ENCODE measurements around the gene SLC6A9. TPM values are rescaled to one million over a fixed set of nuclear protein-coding genes. Genes with fewer than 3 reads are reported as not detected.

The SLC6A9 gene
- total RNA-seq, 1 donor from 2014 or later = 22.8 TPM

DNA sequence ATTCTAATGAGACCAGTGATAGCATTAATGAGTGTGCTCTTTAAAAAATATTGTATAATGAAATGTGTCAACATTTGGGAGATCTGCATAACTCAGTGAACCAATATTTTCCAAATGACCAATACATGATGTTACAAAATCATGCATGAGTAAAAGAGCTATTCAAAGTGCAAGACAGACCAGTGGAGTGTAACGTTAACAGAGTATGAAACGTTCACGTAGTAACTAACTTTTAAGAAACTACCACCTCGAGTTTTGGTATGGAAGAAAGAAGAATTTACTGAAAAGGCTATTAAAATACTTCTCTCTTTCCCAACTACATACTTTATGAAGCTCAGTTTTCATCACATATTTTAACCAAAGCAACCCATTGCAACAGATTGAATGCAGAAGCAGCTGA, 9.6 kb upstream of the SLC6A9 start:
- Mint-ChIP-seq H3K4me1 (peaks cover 10% of the 10 kb centered on the region), H3K4me3 (no peak overlapping the region), H3K27ac (ENCODE audit: unreplicated experiment) (no peak overlapping the region), H3K27me3 (ENCODE audit: low read depth) (no peaks in the 10 kb centered on the region), H3K9me3 (no peaks in the 10 kb centered on the region), H3K36me3 (ENCODE audit: low read depth) (no peaks in the 10 kb centered on the region)
- DNase-seq (ENCODE audit: low read depth, low spot score) = no peak
- no peak for TF ChIP-seq CTCF (conservative IDR thresholded peaks at IDR 0.05)

DNA sequence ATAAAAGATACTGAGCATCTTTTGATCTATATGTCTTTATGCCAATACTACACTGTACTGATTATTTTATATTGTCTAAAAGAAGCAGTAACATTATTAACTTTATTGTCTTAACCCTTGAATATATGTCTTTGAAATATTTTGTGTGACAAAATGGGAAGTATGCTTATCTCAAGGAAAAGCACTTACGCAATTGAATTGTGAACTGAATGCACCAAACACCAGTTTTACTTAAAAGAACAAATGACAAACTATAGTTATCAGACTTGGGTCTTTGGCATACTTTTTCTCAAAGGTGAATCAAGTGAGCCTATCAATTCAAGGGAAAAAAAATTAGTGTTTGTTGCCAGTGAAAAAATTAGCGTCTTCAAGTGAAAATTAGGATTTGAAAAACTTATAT, 9.2 kb upstream of the SLC6A9 start:
- H3K4me3 Mint-ChIP-seq = no peak overlapping the region
- no peaks in the 10 kb centered on the region for H3K27me3 Mint-ChIP-seq (ENCODE audit: low read depth)
- peaks cover 14% of the 10 kb centered on the region for H3K4me1 Mint-ChIP-seq
- TF ChIP-seq CTCF (conservative IDR thresholded peaks at IDR 0.05) = no peak
- H3K27ac Mint-ChIP-seq (ENCODE audit: unreplicated experiment) = no peak overlapping the region
- no peaks in the 10 kb centered on the region for H3K9me3 Mint-ChIP-seq
- DNase-seq (ENCODE audit: low read depth, low spot score) = no peak
- no peaks in the 10 kb centered on the region for H3K36me3 Mint-ChIP-seq (ENCODE audit: low read depth)

DNA sequence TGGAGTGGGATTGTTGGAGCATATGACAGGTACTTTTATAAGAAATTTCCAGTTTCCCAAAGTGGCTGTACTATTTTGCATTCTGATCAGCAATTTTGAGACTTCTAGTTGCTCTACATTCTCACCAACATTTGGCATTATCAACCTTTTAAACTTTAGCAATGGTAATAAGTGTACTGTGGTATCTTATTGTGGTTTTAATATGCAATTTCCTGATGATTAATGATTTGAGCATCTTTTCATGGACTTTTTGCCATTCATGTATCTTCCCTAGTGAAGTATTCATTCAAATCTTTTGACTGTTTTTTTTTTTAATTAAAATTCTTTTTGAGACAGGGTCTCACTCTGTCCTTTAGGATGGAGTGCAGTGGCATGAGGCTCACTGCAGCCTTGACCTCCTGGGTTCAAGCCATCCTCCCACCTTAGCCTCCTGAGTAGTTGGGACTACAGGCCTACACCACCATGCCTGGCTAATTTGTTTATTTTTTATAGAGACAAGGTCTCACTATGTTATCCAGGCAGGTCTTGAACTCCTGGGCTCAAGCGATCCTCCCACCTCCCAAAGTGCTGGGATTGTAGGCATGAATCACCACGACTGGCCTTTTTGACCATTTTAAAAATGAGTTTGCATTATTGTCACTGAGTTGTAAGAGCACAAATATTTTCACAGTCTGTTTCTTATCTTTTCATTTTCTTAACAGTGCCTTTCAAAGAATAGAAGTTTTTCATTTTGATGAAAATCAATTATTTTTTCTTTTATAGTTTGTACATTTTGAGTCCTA, 7.8 kb upstream of the SLC6A9 start:
- peaks cover 18% of the 10 kb centered on the region for H3K4me1 Mint-ChIP-seq
- no peaks in the 10 kb centered on the region for H3K27me3 Mint-ChIP-seq (ENCODE audit: low read depth)
- H3K4me3 Mint-ChIP-seq = no peak overlapping the region
- H3K9me3 Mint-ChIP-seq = no peaks in the 10 kb centered on the region
- H3K36me3 Mint-ChIP-seq (ENCODE audit: low read depth) = no peaks in the 10 kb centered on the region
- H3K27ac Mint-ChIP-seq (ENCODE audit: unreplicated experiment) = no peak overlapping the region
- no peak for TF ChIP-seq CTCF (conservative IDR thresholded peaks at IDR 0.05)
- no peak for DNase-seq (ENCODE audit: low read depth, low spot score)

- peaks cover 33% of the 10 kb centered on the region for H3K4me1 Mint-ChIP-seq
- no peak overlapping the region for H3K4me3 Mint-ChIP-seq
- no peak for TF ChIP-seq CTCF (conservative IDR thresholded peaks at IDR 0.05)
- no peaks in the 10 kb centered on the region for H3K9me3 Mint-ChIP-seq
- no peak for DNase-seq (ENCODE audit: low read depth, low spot score)
- no peaks in the 10 kb centered on the region for H3K36me3 Mint-ChIP-seq (ENCODE audit: low read depth)
- H3K27me3 Mint-ChIP-seq (ENCODE audit: low read depth) = no peaks in the 10 kb centered on the region
- H3K27ac Mint-ChIP-seq (ENCODE audit: unreplicated experiment) = no peak overlapping the region
These were observed 5.9 kb upstream of the SLC6A9 start for GRCh38 chr1:44037154-44037553.

GRCh38 chr1:44036409-44037139, 5.3 kb upstream of the SLC6A9 start:
- peak; percentile 64 for DNase-seq (ENCODE audit: low read depth, low spot score)
- Mint-ChIP-seq H3K9me3 (no peaks in the 10 kb centered on the region), H3K27me3 (ENCODE audit: low read depth) (no peaks in the 10 kb centered on the region), H3K4me1 (peaks cover 38% of the 10 kb centered on the region), H3K27ac (ENCODE audit: unreplicated experiment) (no peak overlapping the region), H3K36me3 (ENCODE audit: low read depth) (no peaks in the 10 kb centered on the region), H3K4me3 (peak overlapping the region; percentile 50)
- peak; percentile 84 for TF ChIP-seq CTCF (conservative IDR thresholded peaks at IDR 0.05)

Data from neural crest cell (in vitro differentiated cells).